ENCODE results near the gene SOSTDC1.

The SOSTDC1 gene

GRCh38 chr7:16431646-16432424 is 33.7 kb downstream of the SOSTDC1 start:
- no peak overlapping the region for H3K4me3 ChIP-seq (replicated peaks in 1 of 2; ENCODE audit: low read depth in 2 of 2, low read length in 2 of 2)
- peak in 1 of 2 donors; percentile 51 for DNase-seq (ENCODE audit: low read depth in 2 of 2)
- peak; percentile 29 for TF ChIP-seq CTCF (IDR thresholded peaks at IDR 0.05; ENCODE audit: low read depth, low read length)

GRCh38 chr7:16430133-16430532 is 35.4 kb downstream of the SOSTDC1 start:
- H3K4me3 ChIP-seq (replicated peaks in 1 of 2; ENCODE audit: low read depth in 2 of 2, low read length in 2 of 2), result no peak overlapping the region
- no peak for TF ChIP-seq CTCF (IDR thresholded peaks at IDR 0.05; ENCODE audit: low read depth, low read length)
- no peak for DNase-seq (ENCODE audit: low read depth in 2 of 2)

GRCh38 chr7:16428672-16429071 is 36.9 kb downstream of the SOSTDC1 start:
- H3K4me3 ChIP-seq (replicated peaks in 1 of 2; ENCODE audit: low read depth in 2 of 2, low read length in 2 of 2), result no peak overlapping the region
- peak; percentile 60 to 64 for DNase-seq (ENCODE audit: low read depth in 2 of 2)
- no peak for TF ChIP-seq CTCF (IDR thresholded peaks at IDR 0.05; ENCODE audit: low read depth, low read length)

GRCh38 chr7:16428182-16428581 is 37.4 kb downstream of the SOSTDC1 start:
- TF ChIP-seq CTCF (IDR thresholded peaks at IDR 0.05; ENCODE audit: low read depth, low read length), result no peak
- DNase-seq (ENCODE audit: low read depth in 2 of 2), result no peak
- no peak overlapping the region for H3K4me3 ChIP-seq (replicated peaks in 1 of 2; ENCODE audit: low read depth in 2 of 2, low read length in 2 of 2)

GRCh38 chr7:16423761-16424160 is 41.8 kb downstream of the SOSTDC1 start:
- no peak for DNase-seq (ENCODE audit: low read depth in 2 of 2)
- H3K4me3 ChIP-seq (replicated peaks in 1 of 2; ENCODE audit: low read depth in 2 of 2, low read length in 2 of 2), result no peak overlapping the region
- no peak for TF ChIP-seq CTCF (IDR thresholded peaks at IDR 0.05; ENCODE audit: low read depth, low read length)

- TF ChIP-seq CTCF (IDR thresholded peaks at IDR 0.05; ENCODE audit: low read depth, low read length), result no peak
- no peak overlapping the region for H3K4me3 ChIP-seq (replicated peaks in 1 of 2; ENCODE audit: low read depth in 2 of 2, low read length in 2 of 2)
- DNase-seq (ENCODE audit: low read depth in 2 of 2), result no peak
These were observed 42.6 kb downstream of the SOSTDC1 start for GRCh38 chr7:16422917-16423316.

- no peak overlapping the region for H3K4me3 ChIP-seq (replicated peaks in 1 of 2; ENCODE audit: low read depth in 2 of 2, low read length in 2 of 2)
- no peak for TF ChIP-seq CTCF (IDR thresholded peaks at IDR 0.05; ENCODE audit: low read depth, low read length)
- DNase-seq (ENCODE audit: low read depth in 2 of 2), result peak; percentile 35 to 53
These were observed 43.5 kb downstream of the SOSTDC1 start for GRCh38 chr7:16422103-16422435.
